Large intestine (tissue), 3 donors: Measurements from ENCODE around the gene GLYR1. TPM values are rescaled to one million over a fixed set of nuclear protein-coding genes. Genes with fewer than 3 reads are reported as not detected.
A peak's percentile ranks its signal among the peaks of the same experiment; 100 is the strongest.

Experiments used
- DNase-seq, 2 donors: peaks; one replicate each; pipeline versions ENCODE4 v3.0.0 to v3.0.0-alpha.2; 2013
- H3K27ac ChIP-seq: one replicate; pipeline ENCODE4 v1.5.1; 2013; ENCODE audit warnings: low read length
- H3K27me3 ChIP-seq: 2 replicates; pipeline ENCODE4 v1.6.1; 2013; ENCODE audit warnings: low read length; ENCODE audit not compliant: control insufficient read depth, insufficient read depth
- H3K36me3 ChIP-seq: 2 replicates; pipeline ENCODE4 v1.6.1; 2013; ENCODE audit warnings: low read length; ENCODE audit not compliant: control insufficient read depth, insufficient read depth
- H3K4me1 ChIP-seq: one replicate; pipeline ENCODE4 v1.6.1; 2013; ENCODE audit warnings: low read length; ENCODE audit not compliant: control insufficient read depth, insufficient read depth
- H3K4me3 ChIP-seq: one replicate; pipeline ENCODE4 v1.5.1; 2013; ENCODE audit warnings: low read length
- H3K9me3 ChIP-seq: one replicate; pipeline ENCODE4 v1.6.1; 2013; ENCODE audit warnings: mild to moderate bottlenecking, low read depth, low read length, moderate library complexity; ENCODE audit not compliant: control insufficient read depth
- WGBS: methylation state at CpG from one replicate; pipeline ENCODE4 v1.1.5; 2013; ENCODE audit warnings: low lambda C conversion rate; ENCODE audit not compliant: insufficient coverage; 5-methylcytosine and 5-hydroxymethylcytosine counted together
- polyA plus RNA-seq: library from polyadenylated mRNA; unstranded; fragments of 120-200 nt; gene quantifications from one replicate; pipeline ENCODE4 v1.2.1, GENCODE V29; 2013

The GLYR1 gene
- polyA plus RNA-seq, 1 donor = 102 TPM

- Histone ChIP-seq H3K27me3 (no peaks in the 10 kb centered on the region), H3K4me1 (peaks cover 14% of the 10 kb centered on the region), H3K36me3 (peaks cover 20% of the 10 kb centered on the region), H3K27ac (no peak overlapping the region), H3K4me3 (peak overlapping the region; percentile 3), H3K9me3 (no peaks in the 10 kb centered on the region)
- WGBS = no CpG with 5 or more reads among the region's 3 CpGs
- no peak for DNase-seq
These were observed 3.1 kb upstream of the GLYR1 start for GRCh38 chr16:4850211-4850610.

- WGBS = no CpG with 5 or more reads among the region's 83 CpGs
- Histone ChIP-seq H3K4me1 (peaks cover 14% of the 10 kb centered on the region), H3K9me3 (no peaks in the 10 kb centered on the region), H3K27ac (peak overlapping the region; percentile 81), H3K27me3 (no peaks in the 10 kb centered on the region), H3K36me3 (peaks cover 16% of the 10 kb centered on the region), H3K4me3 (peak overlapping the region; percentile 51)
- DNase-seq = peak in 1 of 2 donors; percentile 69
These were observed 893 bp upstream of the GLYR1 start for GRCh38 chr16:4847774-4848587.

GRCh38 chr16:4846503-4846900 lies 586 bp downstream of the GLYR1 start:
- peak; percentile 48 to 68 for DNase-seq
- Histone ChIP-seq H3K9me3 (no peaks in the 10 kb centered on the region), H3K4me3 (peak overlapping the region; percentile 92), H3K27ac (peak overlapping the region; percentile 92), H3K36me3 (peaks cover 25% of the 10 kb centered on the region), H3K4me1 (peaks cover 14% of the 10 kb centered on the region), H3K27me3 (no peaks in the 10 kb centered on the region)
- no CpG with 5 or more reads among the region's 27 CpGs for WGBS

GRCh38 chr16:4840984-4841383 lies 6.1 kb downstream of the GLYR1 start:
- WGBS = no CpG with 5 or more reads among the region's 5 CpGs
- Histone ChIP-seq H3K27ac (no peak overlapping the region), H3K36me3 (peaks cover 70% of the 10 kb centered on the region), H3K4me3 (no peak overlapping the region), H3K4me1 (peaks cover 3% of the 10 kb centered on the region), H3K27me3 (no peaks in the 10 kb centered on the region), H3K9me3 (no peaks in the 10 kb centered on the region)
- DNase-seq = no peak

GRCh38 chr16:4839942-4840341 lies 7.1 kb downstream of the GLYR1 start:
- Histone ChIP-seq H3K27ac (no peak overlapping the region), H3K27me3 (no peaks in the 10 kb centered on the region), H3K36me3 (peaks cover 78% of the 10 kb centered on the region), H3K4me3 (no peak overlapping the region), H3K9me3 (no peaks in the 10 kb centered on the region), H3K4me1 (no peaks in the 10 kb centered on the region)
- no peak for DNase-seq
- no CpG with 5 or more reads among the region's 5 CpGs for WGBS

- H3K9me3 ChIP-seq = no peaks in the 10 kb centered on the region
- no CpG with 5 or more reads among the region's 13 CpGs for WGBS
- H3K27me3 ChIP-seq = no peaks in the 10 kb centered on the region
- no peak overlapping the region for H3K4me3 ChIP-seq
- peaks cover 5% of the 10 kb centered on the region for H3K4me1 ChIP-seq
- peaks cover 72% of the 10 kb centered on the region for H3K36me3 ChIP-seq
- H3K27ac ChIP-seq = no peak overlapping the region
- DNase-seq = no peak
These were observed 9.2 kb downstream of the GLYR1 start for GRCh38 chr16:4837733-4838501.

- no peak for DNase-seq
- no peak overlapping the region for H3K4me3 ChIP-seq
- peaks cover 5% of the 10 kb centered on the region for H3K4me1 ChIP-seq
- no peaks in the 10 kb centered on the region for H3K27me3 ChIP-seq
- peaks cover 75% of the 10 kb centered on the region for H3K36me3 ChIP-seq
- H3K9me3 ChIP-seq = no peaks in the 10 kb centered on the region
- WGBS = no CpG with 5 or more reads among the region's 2 CpGs
- no peak overlapping the region for H3K27ac ChIP-seq
These were observed 10.4 kb downstream of the GLYR1 start for GRCh38 chr16:4836727-4837126.

- no peaks in the 10 kb centered on the region for H3K9me3 ChIP-seq
- DNase-seq = no peak
- H3K4me3 ChIP-seq = no peak overlapping the region
- H3K27me3 ChIP-seq = no peaks in the 10 kb centered on the region
- 100% methylated on average over 1 of the region's 1 CpG for whole genome bisulfite sequencing
- H3K27ac ChIP-seq = no peak overlapping the region
- peaks cover 5% of the 10 kb centered on the region for H3K4me1 ChIP-seq
- peaks cover 73% of the 10 kb centered on the region for H3K36me3 ChIP-seq
These were observed 13.5 kb downstream of the GLYR1 start for GRCh38 chr16:4833584-4833983.

GRCh38 chr16:4832698-4833343 lies 14.3 kb downstream of the GLYR1 start:
- DNase-seq = peak in 1 of 2 donors; percentile 26
- no peak overlapping the region for H3K27ac ChIP-seq
- 43% methylated on average over 3 of the region's 6 CpGs for WGBS
- H3K36me3 ChIP-seq = peaks cover 73% of the 10 kb centered on the region
- no peak overlapping the region for H3K4me3 ChIP-seq
- H3K9me3 ChIP-seq = no peaks in the 10 kb centered on the region
- no peaks in the 10 kb centered on the region for H3K27me3 ChIP-seq
- peaks cover 5% of the 10 kb centered on the region for H3K4me1 ChIP-seq

GRCh38 chr16:4831616-4832015 lies 15.5 kb downstream of the GLYR1 start:
- Histone ChIP-seq H3K9me3 (no peaks in the 10 kb centered on the region), H3K4me3 (no peak overlapping the region), H3K4me1 (peaks cover 5% of the 10 kb centered on the region), H3K27ac (no peak overlapping the region), H3K36me3 (peaks cover 76% of the 10 kb centered on the region), H3K27me3 (no peaks in the 10 kb centered on the region)
- no peak for DNase-seq
- WGBS = 80% methylated on average over 1 of the region's 8 CpGs
